DND-41 (cell line): ENCODE results near the gene PLS3.

ENCODE experiments used
- ATAC-seq: fragments of 200-7000 bp; cut with Tn5 transposase; 3 replicates; pipeline ENCODE4 v1.9.1; 2021; ENCODE audit warnings: low read depth; ENCODE audit not compliant: insufficient read depth
- DNase-seq: peaks from one replicate; pipeline ENCODE4 v3.0.0-alpha.2; 2020
- H2AFZ ChIP-seq: 2 replicates; pipeline ENCODE4 v1.6.0; 2012; ENCODE audit warnings: low read depth, low read length
- H3K27ac ChIP-seq: 2 replicates; pipeline ENCODE4 v1.5.1; 2012; ENCODE audit warnings: low read length, inconsistent platforms
- H3K27me3 ChIP-seq: fragments of 200-600 bp; sonication (generic); 2 replicates; pipeline ENCODE4 v1.6.0; 2012; ENCODE audit warnings: low read length, mild to moderate bottlenecking, inconsistent platforms; ENCODE audit not compliant: insufficient read depth, poor library complexity
- H3K36me3 ChIP-seq: 2 replicates; pipeline ENCODE4 v1.5.1; 2012; ENCODE audit warnings: low read length, inconsistent platforms; ENCODE audit not compliant: insufficient read depth
- H3K4me1 ChIP-seq: 2 replicates; pipeline ENCODE4 v1.5.1; 2012; ENCODE audit warnings: mild to moderate bottlenecking, low read length; ENCODE audit not compliant: insufficient read depth
- H3K4me2 ChIP-seq: 2 replicates; pipeline ENCODE4 v1.6.0; 2012; ENCODE audit warnings: mild to moderate bottlenecking, moderate library complexity, low read length, inconsistent platforms; ENCODE audit not compliant: insufficient read depth
- H3K4me3 ChIP-seq, 2 experiments: fragments of 200-600 bp in 1 of 2; shearing (Covaris generic) in 1 of 2; 2 replicates each; pipeline ENCODE4 v1.5.1; 2012 to 2016; ENCODE audit warnings: inconsistent platforms in 2 of 2, low read length in 2 of 2, mild to moderate bottlenecking in 2 of 2, low read depth in 1 of 2, moderate library complexity in 1 of 2
- H3K79me2 ChIP-seq: 2 replicates; pipeline ENCODE4 v1.6.0; 2012; ENCODE audit warnings: low read length, inconsistent platforms; ENCODE audit not compliant: insufficient read depth
- H3K9ac ChIP-seq: 2 replicates; pipeline ENCODE4 v1.6.0; 2012; ENCODE audit warnings: low read depth, mild to moderate bottlenecking, inconsistent platforms, low read length, moderate library complexity
- H3K9me3 ChIP-seq: 2 replicates; pipeline ENCODE4 v1.5.1; 2012; ENCODE audit warnings: low read length, moderate library complexity, mild to moderate bottlenecking, inconsistent platforms; ENCODE audit not compliant: insufficient read depth, severe bottlenecking
- H4K20me1 ChIP-seq: 2 replicates; pipeline ENCODE4 v1.6.0; 2012; ENCODE audit warnings: low read length; ENCODE audit not compliant: insufficient read depth
- CTCF ChIP-seq: IDR thresholded peaks from 2 replicates; pipeline ENCODE4 v1.5.1; 2012; ENCODE audit warnings: borderline replicate concordance, low read length, moderate library complexity, mild to moderate bottlenecking; ENCODE audit not compliant: poor library complexity, severe bottlenecking; ENCODE audit errors: extremely low read depth
- EZH2 ChIP-seq: IDR thresholded peaks from 3 replicates; pipeline ENCODE4 v1.6.1; 2012; ENCODE audit warnings: borderline replicate concordance, low read depth, mild to moderate bottlenecking, moderate library complexity, low read length, inconsistent platforms; ENCODE audit not compliant: severe bottlenecking

The PLS3 gene

GRCh38 chrX:115584696-115585095 lies 23.7 kb downstream of the PLS3 start:
- no peak for ATAC-seq
- H3K4me3 ChIP-seq, result no peak overlapping the region
- no peaks in the 10 kb centered on the region for H3K4me1 ChIP-seq
- no peaks in the 10 kb centered on the region for H3K27me3 ChIP-seq
- TF ChIP-seq CTCF (no peak), EZH2 (no peak)
- no peak overlapping the region for H3K4me2 ChIP-seq
- no peak overlapping the region for H3K9ac ChIP-seq
- no peaks in the 10 kb centered on the region for H3K79me2 ChIP-seq
- H4K20me1 ChIP-seq, result no peaks in the 10 kb centered on the region
- H3K36me3 ChIP-seq, result no peaks in the 10 kb centered on the region
- no peak overlapping the region for H2AFZ ChIP-seq
- H3K27ac ChIP-seq, result no peak overlapping the region
- no peaks in the 10 kb centered on the region for H3K9me3 ChIP-seq
- DNase-seq, result no peak

GRCh38 chrX:115588179-115588578 lies 27.2 kb downstream of the PLS3 start:
- ATAC-seq (no peak), DNase-seq (no peak)
- H3K4me2 ChIP-seq, result no peak overlapping the region
- H3K79me2 ChIP-seq, result no peaks in the 10 kb centered on the region
- no peak overlapping the region for H3K9ac ChIP-seq
- TF ChIP-seq EZH2, result no peak
- TF ChIP-seq CTCF, result no peak
- no peaks in the 10 kb centered on the region for H3K27me3 ChIP-seq
- H2AFZ ChIP-seq, result no peak overlapping the region
- H3K36me3 ChIP-seq, result no peaks in the 10 kb centered on the region
- H3K9me3 ChIP-seq, result no peaks in the 10 kb centered on the region
- no peak overlapping the region for H3K4me3 ChIP-seq
- H4K20me1 ChIP-seq, result no peaks in the 10 kb centered on the region
- no peaks in the 10 kb centered on the region for H3K4me1 ChIP-seq
- no peak overlapping the region for H3K27ac ChIP-seq

- TF ChIP-seq CTCF, result no peak
- no peak for TF ChIP-seq EZH2
- no peaks in the 10 kb centered on the region for H3K79me2 ChIP-seq
- ATAC-seq (no peak), DNase-seq (no peak)
- H3K4me2 ChIP-seq, result no peak overlapping the region
- no peak overlapping the region for H3K4me3 ChIP-seq
- H3K27me3 ChIP-seq, result no peaks in the 10 kb centered on the region
- no peaks in the 10 kb centered on the region for H3K36me3 ChIP-seq
- no peak overlapping the region for H3K27ac ChIP-seq
- no peak overlapping the region for H2AFZ ChIP-seq
- no peaks in the 10 kb centered on the region for H4K20me1 ChIP-seq
- H3K4me1 ChIP-seq, result no peaks in the 10 kb centered on the region
- H3K9ac ChIP-seq, result no peak overlapping the region
- no peaks in the 10 kb centered on the region for H3K9me3 ChIP-seq
Measured at GRCh38 chrX:115589419-115589818, 28.4 kb downstream of the PLS3 start.

- Histone ChIP-seq H4K20me1 (no peaks in the 10 kb centered on the region), H3K9ac (no peak overlapping the region), H3K4me3 (no peak overlapping the region), H3K27ac (no peak overlapping the region), H3K4me1 (no peaks in the 10 kb centered on the region), H2AFZ (no peak overlapping the region), H3K4me2 (no peak overlapping the region), H3K27me3 (no peaks in the 10 kb centered on the region), H3K36me3 (no peaks in the 10 kb centered on the region), H3K9me3 (no peaks in the 10 kb centered on the region), H3K79me2 (no peaks in the 10 kb centered on the region)
- no peak for DNase-seq
- no peak for TF ChIP-seq EZH2
- TF ChIP-seq CTCF, result no peak
- ATAC-seq, result no peak
Measured at GRCh38 chrX:115591420-115591819, 30.4 kb downstream of the PLS3 start.
